ENCODE data around the gene SELENOI. TPM values are rescaled to one million over a fixed set of nuclear protein-coding genes. Genes with fewer than 3 reads are reported as not detected.

The SELENOI gene
- total and polyA plus RNA-seq, 2 of the 4 experiments (the other 2 are of a cell fraction): 5.1 to 25.1 TPM

Other genes with a start within 250 kb of the SELENOI start
- gene GAREM2, start 173.1 kb upstream of the SELENOI start, total RNA-seq (2012; rRNA removed): 0.28 and 0.36 TPM in 2 replicates
- 1.7 and 1.8 TPM in 2 replicates for gene GAREM2, start 173.1 kb upstream of the SELENOI start, polyA plus RNA-seq (2012; rRNA removed)
- gene HADHA, start 101.5 kb upstream of the SELENOI start, total RNA-seq (2012; rRNA removed): 111 TPM in 2 replicates
- gene HADHA, start 101.5 kb upstream of the SELENOI start, polyA plus RNA-seq (2012; rRNA removed): 50.4 and 52.7 TPM in 2 replicates
- gene HADHB, start 101.2 kb upstream of the SELENOI start, total RNA-seq (2012; rRNA removed): 79.8 and 80.5 TPM in 2 replicates
- gene HADHB, start 101.2 kb upstream of the SELENOI start, polyA plus RNA-seq (2012; rRNA removed): 62.0 and 67.9 TPM in 2 replicates
- gene ADGRF3, start 646 bp downstream of the SELENOI start, total RNA-seq (2012; rRNA removed): not detected in 2 replicates
- gene ADGRF3, start 646 bp downstream of the SELENOI start, polyA plus RNA-seq (2012; rRNA removed): 0.07 and 0.15 TPM in 2 replicates
- gene DRC1, start 55.8 kb downstream of the SELENOI start, total RNA-seq (2012; rRNA removed): under 0.01 and 0.18 TPM in 2 replicates
- gene DRC1, start 55.8 kb downstream of the SELENOI start, polyA plus RNA-seq (2012; rRNA removed): not detected in 2 replicates
- not detected in 2 replicates for gene OTOF, start 132.0 kb downstream of the SELENOI start, total RNA-seq (2012; rRNA removed)
- 0.03 TPM in 1 of 2 replicates, not detected in the other for gene OTOF, start 132.0 kb downstream of the SELENOI start, polyA plus RNA-seq (2012; rRNA removed)